Natural killer cell (primary cell): Measurements from ENCODE around the gene CLBA1. TPM values are rescaled to one million over a fixed set of nuclear protein-coding genes. Genes with fewer than 3 reads are reported as not detected.

Experiments used
- ATAC-seq, 3 donors: fragments of 150-1000 bp in 2 of 3; fragments of 200-7000 bp in 1 of 3; cut with Tn5 transposase; 1 replicate in 1 of 3; 2 replicates in 2 of 3; pipeline ENCODE4 v1.10.0; 2021; ENCODE audit warnings: mild to moderate bottlenecking in 2 of 3, moderate library complexity in 2 of 3
- DNase-seq, 2 donors: peaks; one replicate each; pipeline versions ENCODE4 v3.0.0 to v3.0.0-alpha.2; 2013 to 2021; ENCODE audit warnings: mixed read lengths in 1 of 2
- H3K27ac ChIP-seq: one replicate; pipeline ENCODE4 v1.5.1; 2013; ENCODE audit warnings: mild to moderate bottlenecking, low read length
- H3K27me3 ChIP-seq: one replicate; pipeline ENCODE4 v1.6.1; 2013; ENCODE audit warnings: low read length; ENCODE audit not compliant: control insufficient read depth, insufficient read depth
- H3K36me3 ChIP-seq: one replicate; pipeline ENCODE4 v1.6.1; 2013; ENCODE audit warnings: low read length; ENCODE audit not compliant: control insufficient read depth, insufficient read depth
- H3K4me1 ChIP-seq: one replicate; pipeline ENCODE4 v1.6.1; 2013; ENCODE audit warnings: low read length; ENCODE audit not compliant: control insufficient read depth, insufficient read depth
- H3K4me3 ChIP-seq: one replicate; pipeline ENCODE4 v1.5.1; 2013; ENCODE audit warnings: low read length
- H3K9me3 ChIP-seq: one replicate; pipeline ENCODE4 v1.6.1; 2013; ENCODE audit warnings: low read length; ENCODE audit not compliant: control insufficient read depth, insufficient read depth
- H3K27ac Mint-ChIP-seq, 2 donors: one replicate each; pipeline ENCODE4 v1.8.0; 2022; ENCODE audit warnings: mild to moderate bottlenecking in 2 of 2, mixed read lengths in 2 of 2, moderate library complexity in 1 of 2
- H3K27me3 Mint-ChIP-seq, 2 donors: one replicate each; pipeline ENCODE4 v1.8.0; 2022; ENCODE audit warnings: low read depth in 2 of 2, mixed read lengths in 2 of 2
- H3K36me3 Mint-ChIP-seq: one replicate; pipeline ENCODE4 v1.8.0; 2022; ENCODE audit warnings: mixed read lengths
- H3K4me1 Mint-ChIP-seq, 2 donors: one replicate each; pipeline ENCODE4 v1.8.0; 2022; ENCODE audit warnings: mixed read lengths in 2 of 2
- H3K4me3 Mint-ChIP-seq: one replicate; pipeline ENCODE4 v1.8.0; 2022; ENCODE audit warnings: mild to moderate bottlenecking, moderate library complexity, mixed read lengths
- H3K9me3 Mint-ChIP-seq, 2 donors: one replicate each; pipeline ENCODE4 v1.8.0; 2022; ENCODE audit warnings: mixed read lengths in 2 of 2
- CTCF ChIP-seq: fragments of 200-600 bp; IDR thresholded peaks from one replicate; pipeline ENCODE4 v1.8.0; 2022; ENCODE audit warnings: antibody characterized with exemption
- WGBS: methylation state at CpG from one replicate; pipeline ENCODE4 v1.1.7; 2013; ENCODE audit warnings: missing lambda C conversion rate; ENCODE audit not compliant: insufficient coverage; 5-methylcytosine and 5-hydroxymethylcytosine counted together
- intact Hi-C: fragments of 100-400 bp; cut with micrococcal nuclease; formaldehyde crosslinking; loops from one replicate; pipeline ENCODE4 v1.14.2; 2022
- total RNA-seq, 4 donors: library from RNA; stranded (reverse); fragments of 120-200 nt in 1 of 4; gene quantifications; one replicate each; pipeline versions ENCODE4 v1.2.3 to v1.2.4, GENCODE V29; 2013 to 2022

Gene CLBA1
- total RNA-seq, 3 donors from 2014 or later (not counting 1 experiment from before 2014, with no cell fraction given), result 1.2 to 1.8 (median 1.3) TPM

- Mint-ChIP-seq H3K9me3 (no peaks in the 10 kb centered on the region), H3K4me3 (no peak overlapping the region), H3K36me3 (no peaks in the 10 kb centered on the region), H3K27me3 (no peaks in the 10 kb centered on the region), H3K27ac (no peak overlapping the region), H3K4me1 (no peaks in the 10 kb centered on the region)
- Histone ChIP-seq H3K27me3 (no peaks in the 10 kb centered on the region), H3K9me3 (no peaks in the 10 kb centered on the region), H3K4me1 (no peaks in the 10 kb centered on the region), H3K27ac (no peak overlapping the region), H3K4me3 (no peak overlapping the region), H3K36me3 (no peaks in the 10 kb centered on the region)
- ATAC-seq (no peak), DNase-seq (no peak)
- intact Hi-C loops, result no loop called here
- WGBS, result 95% methylated on average over 12 of the region's 12 CpGs
- TF ChIP-seq CTCF, result no peak
Observed at GRCh38 chr14:104993306-104993705, 7.7 kb downstream of the CLBA1 start.

- intact Hi-C loops, result no loop called here
- TF ChIP-seq CTCF, result no peak
Observed at GRCh38 chr14:104993808-104994591, 8.4 kb downstream of the CLBA1 start.

GRCh38 chr14:104994978-104995377 is 9.4 kb downstream of the CLBA1 start:
- Histone ChIP-seq H3K4me1 (no peaks in the 10 kb centered on the region), H3K4me3 (no peak overlapping the region), H3K27me3 (no peaks in the 10 kb centered on the region), H3K27ac (no peak overlapping the region), H3K36me3 (no peaks in the 10 kb centered on the region), H3K9me3 (no peaks in the 10 kb centered on the region)
- H3K27ac Mint-ChIP-seq, result no peak overlapping the region
- no peaks in the 10 kb centered on the region for H3K9me3 Mint-ChIP-seq
- no peak for DNase-seq
- no peaks in the 10 kb centered on the region for H3K36me3 Mint-ChIP-seq
- 92% methylated on average over 6 of the region's 6 CpGs for WGBS
- TF ChIP-seq CTCF, result no peak
- no peaks in the 10 kb centered on the region for H3K4me1 Mint-ChIP-seq
- H3K4me3 Mint-ChIP-seq, result no peak overlapping the region
- no peak for ATAC-seq
- H3K27me3 Mint-ChIP-seq, result no peaks in the 10 kb centered on the region
- intact Hi-C loops, result no loop called here

More at GRCh38 chr14:104993808-104994591, 8.4 kb downstream of the CLBA1 start:
- H3K27me3 ChIP-seq, result no peaks in the 10 kb centered on the region
- H3K4me3 ChIP-seq, result no peak overlapping the region
- H3K27ac ChIP-seq, result no peak overlapping the region
- ATAC-seq, result no peak
- Mint-ChIP-seq H3K9me3 (no peaks in the 10 kb centered on the region), H3K36me3 (no peaks in the 10 kb centered on the region), H3K4me3 (no peak overlapping the region), H3K27me3 (no peaks in the 10 kb centered on the region), H3K4me1 (no peaks in the 10 kb centered on the region), H3K27ac (no peak overlapping the region)
- H3K4me1 ChIP-seq, result no peaks in the 10 kb centered on the region
- 79% methylated on average over 22 of the region's 22 CpGs for WGBS
- H3K36me3 ChIP-seq, result no peaks in the 10 kb centered on the region
- no peaks in the 10 kb centered on the region for H3K9me3 ChIP-seq
- DNase-seq, result no peak

- no peak for ATAC-seq
- no peak overlapping the region for H3K4me3 Mint-ChIP-seq
- no peak overlapping the region for H3K27ac ChIP-seq
- no peak for DNase-seq
- H3K36me3 ChIP-seq, result no peaks in the 10 kb centered on the region
- TF ChIP-seq CTCF, result no peak
- H3K27ac Mint-ChIP-seq, result peak overlapping the region in 1 of 2 donors; percentile 65
- H3K9me3 ChIP-seq, result no peaks in the 10 kb centered on the region
- no peaks in the 10 kb centered on the region for H3K27me3 Mint-ChIP-seq
- H3K4me3 ChIP-seq, result no peak overlapping the region
- no peaks in the 10 kb centered on the region for H3K4me1 ChIP-seq
- intact Hi-C loops, result no loop called here
- H3K27me3 ChIP-seq, result no peaks in the 10 kb centered on the region
- H3K36me3 Mint-ChIP-seq, result no peaks in the 10 kb centered on the region
- H3K4me1 Mint-ChIP-seq, result no peaks in the 10 kb centered on the region
- H3K9me3 Mint-ChIP-seq, result no peaks in the 10 kb centered on the region
- WGBS, result 95% methylated on average over 5 of the region's 5 CpGs
Observed at GRCh38 chr14:104996032-104996431, 10.4 kb downstream of the CLBA1 start.
